B cell (primary cell): ENCODE measurements around the gene MYH3.

Experiments
- EZH2 ChIP-seq: IDR thresholded peaks from 2 replicates; pipeline ENCODE4 v1.6.1; 2012; ENCODE audit warnings: borderline replicate concordance, low read depth, mild to moderate bottlenecking, moderate library complexity, low read length; ENCODE audit not compliant: insufficient read depth, poor library complexity, severe bottlenecking
- TF ChIP-seq, protein P1 (sequence below): fragments of 200-600 bp; IDR thresholded peaks from one replicate; pipeline ENCODE4 v1.8.0; 2022; ENCODE audit warnings: antibody characterized with exemption, mild to moderate bottlenecking

- TF ChIP-seq, protein P1, sequence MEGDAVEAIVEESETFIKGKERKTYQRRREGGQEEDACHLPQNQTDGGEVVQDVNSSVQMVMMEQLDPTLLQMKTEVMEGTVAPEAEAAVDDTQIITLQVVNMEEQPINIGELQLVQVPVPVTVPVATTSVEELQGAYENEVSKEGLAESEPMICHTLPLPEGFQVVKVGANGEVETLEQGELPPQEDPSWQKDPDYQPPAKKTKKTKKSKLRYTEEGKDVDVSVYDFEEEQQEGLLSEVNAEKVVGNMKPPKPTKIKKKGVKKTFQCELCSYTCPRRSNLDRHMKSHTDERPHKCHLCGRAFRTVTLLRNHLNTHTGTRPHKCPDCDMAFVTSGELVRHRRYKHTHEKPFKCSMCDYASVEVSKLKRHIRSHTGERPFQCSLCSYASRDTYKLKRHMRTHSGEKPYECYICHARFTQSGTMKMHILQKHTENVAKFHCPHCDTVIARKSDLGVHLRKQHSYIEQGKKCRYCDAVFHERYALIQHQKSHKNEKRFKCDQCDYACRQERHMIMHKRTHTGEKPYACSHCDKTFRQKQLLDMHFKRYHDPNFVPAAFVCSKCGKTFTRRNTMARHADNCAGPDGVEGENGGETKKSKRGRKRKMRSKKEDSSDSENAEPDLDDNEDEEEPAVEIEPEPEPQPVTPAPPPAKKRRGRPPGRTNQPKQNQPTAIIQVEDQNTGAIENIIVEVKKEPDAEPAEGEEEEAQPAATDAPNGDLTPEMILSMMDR, result no peak
- TF ChIP-seq EZH2, result no peak
Measured at GRCh38 chr17:10668775-10669174, 11.7 kb upstream of the MYH3 start.
